C4-2B (cell line): ENCODE data around the gene SPC25.

Experiments
- H3K27ac ChIP-seq: fragments of 450-650 bp; 2 replicates; pipeline ENCODE4 v1.5.1; 2017
- ZFX ChIP-seq: fragments of 450-650 bp; IDR thresholded peaks from 2 replicates; pipeline ENCODE4 v1.6.1; 2017
- TF ChIP-seq, protein P1 (sequence below): fragments of 450-650 bp; conservative IDR thresholded peaks from 2 replicates; pipeline ENCODE4 v1.5.1; 2017; ENCODE audit warnings: mild to moderate bottlenecking

SPC25 gene

DNA sequence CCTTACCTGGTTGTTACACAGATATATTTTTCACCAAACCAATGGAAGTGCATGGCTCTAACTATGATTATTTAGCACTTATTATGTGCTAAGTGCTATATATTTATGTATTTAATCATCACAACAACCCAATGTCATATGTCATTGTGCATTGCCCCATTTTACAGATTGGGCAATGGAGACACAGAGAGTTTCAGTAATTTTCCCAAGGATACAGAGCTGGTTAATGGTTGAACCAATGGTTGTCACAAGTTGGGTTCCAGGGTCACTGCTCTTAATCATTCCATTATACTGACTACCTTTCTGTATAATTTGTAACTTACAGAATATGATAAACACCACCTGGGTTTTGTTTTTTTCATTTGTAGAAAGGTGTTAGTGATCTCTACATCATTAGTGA, 58.6 kb downstream of the SPC25 start:
- TF ChIP-seq ZFX = no peak
- TF ChIP-seq, protein P1, sequence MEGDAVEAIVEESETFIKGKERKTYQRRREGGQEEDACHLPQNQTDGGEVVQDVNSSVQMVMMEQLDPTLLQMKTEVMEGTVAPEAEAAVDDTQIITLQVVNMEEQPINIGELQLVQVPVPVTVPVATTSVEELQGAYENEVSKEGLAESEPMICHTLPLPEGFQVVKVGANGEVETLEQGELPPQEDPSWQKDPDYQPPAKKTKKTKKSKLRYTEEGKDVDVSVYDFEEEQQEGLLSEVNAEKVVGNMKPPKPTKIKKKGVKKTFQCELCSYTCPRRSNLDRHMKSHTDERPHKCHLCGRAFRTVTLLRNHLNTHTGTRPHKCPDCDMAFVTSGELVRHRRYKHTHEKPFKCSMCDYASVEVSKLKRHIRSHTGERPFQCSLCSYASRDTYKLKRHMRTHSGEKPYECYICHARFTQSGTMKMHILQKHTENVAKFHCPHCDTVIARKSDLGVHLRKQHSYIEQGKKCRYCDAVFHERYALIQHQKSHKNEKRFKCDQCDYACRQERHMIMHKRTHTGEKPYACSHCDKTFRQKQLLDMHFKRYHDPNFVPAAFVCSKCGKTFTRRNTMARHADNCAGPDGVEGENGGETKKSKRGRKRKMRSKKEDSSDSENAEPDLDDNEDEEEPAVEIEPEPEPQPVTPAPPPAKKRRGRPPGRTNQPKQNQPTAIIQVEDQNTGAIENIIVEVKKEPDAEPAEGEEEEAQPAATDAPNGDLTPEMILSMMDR = no peak
- no peak overlapping the region for H3K27ac ChIP-seq

DNA sequence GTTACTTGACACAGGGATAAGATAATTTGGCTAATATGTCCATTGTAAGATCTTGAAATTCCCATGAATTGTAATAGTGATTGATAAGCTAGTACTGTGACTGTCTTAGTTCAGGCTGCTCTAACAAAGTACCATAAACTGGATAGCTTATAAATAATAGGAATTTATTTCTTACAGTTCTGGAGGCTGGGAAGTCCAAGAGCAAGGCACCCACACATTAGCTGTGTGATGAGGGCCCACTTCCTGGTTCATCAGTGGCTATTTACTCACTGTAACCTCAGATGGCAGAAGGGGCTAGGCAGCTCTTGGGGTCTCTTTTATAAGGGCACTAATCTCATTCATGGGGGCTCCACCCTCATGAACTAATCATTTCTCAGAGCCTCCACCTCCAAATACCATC, 59.3 kb downstream of the SPC25 start:
- H3K27ac ChIP-seq = no peak overlapping the region

DNA sequence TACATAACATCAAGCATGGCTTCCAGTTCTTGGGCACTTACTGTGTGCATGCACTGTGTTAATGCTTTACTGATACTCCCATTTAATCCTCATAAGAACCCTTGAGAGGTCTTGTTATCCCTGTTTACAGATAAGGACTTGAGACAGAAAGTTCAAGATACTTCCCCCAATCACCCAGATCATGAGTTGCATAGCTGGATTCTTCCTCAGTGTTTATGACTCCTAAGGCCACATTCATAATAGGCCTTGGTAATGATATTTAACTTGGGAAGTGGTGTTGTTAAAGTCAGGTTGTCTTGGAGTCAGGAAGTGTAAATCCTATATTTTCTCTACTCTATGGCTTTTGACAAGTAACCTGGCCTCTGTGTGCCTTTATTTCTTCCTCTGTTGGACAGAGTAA, 65.1 kb downstream of the SPC25 start:
- no peak overlapping the region for H3K27ac ChIP-seq

More for the DNA sequence above, 59.3 kb downstream of the SPC25 start:
- TF ChIP-seq, protein P1 = no peak
- TF ChIP-seq ZFX = no peak

DNA sequence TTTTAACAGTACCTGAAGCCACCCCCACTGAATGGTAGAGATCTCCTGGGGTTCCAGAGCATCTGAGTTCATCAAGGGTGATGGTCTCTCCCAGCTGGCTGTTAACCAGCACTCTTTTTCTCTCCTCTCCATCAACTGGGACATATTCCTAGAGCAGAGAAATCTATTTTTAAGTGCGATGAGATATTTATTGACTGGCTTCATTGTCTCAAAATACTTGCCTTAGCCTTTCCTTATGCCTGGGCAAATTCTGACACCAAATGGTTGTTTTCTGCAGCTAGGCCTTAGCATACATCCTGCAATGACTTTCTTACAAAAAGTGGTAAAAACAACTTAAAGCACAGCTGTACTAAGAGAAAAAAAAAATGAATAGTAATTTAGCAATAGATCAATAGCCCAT, 68.2 kb downstream of the SPC25 start:
- TF ChIP-seq, protein P1 = no peak
- TF ChIP-seq ZFX = no peak
- no peak overlapping the region for H3K27ac ChIP-seq

More for the DNA sequence above, 65.1 kb downstream of the SPC25 start:
- no peak for TF ChIP-seq ZFX
- TF ChIP-seq, protein P1 = no peak

DNA sequence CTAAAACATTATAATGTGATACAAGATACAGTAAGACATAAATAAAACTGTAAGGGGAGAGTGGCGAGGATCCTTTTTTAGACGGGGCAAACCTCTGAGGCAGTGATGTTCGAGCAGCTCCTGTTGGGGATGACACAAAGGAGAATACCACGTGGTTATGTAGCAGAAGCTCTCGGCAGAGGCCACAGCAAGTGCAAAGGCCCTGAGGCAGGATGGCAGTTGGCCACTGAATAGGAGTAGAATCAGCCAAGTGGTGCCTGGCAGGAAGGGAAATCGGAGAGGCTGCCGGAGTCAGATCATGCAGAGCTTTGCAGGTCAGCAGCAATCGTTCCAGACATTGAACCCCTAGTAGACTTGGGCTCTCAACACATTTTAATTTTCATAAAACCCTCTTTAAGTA, 68.7 kb downstream of the SPC25 start:
- TF ChIP-seq, protein P1 = no peak
- TF ChIP-seq ZFX = no peak

More for the DNA sequence above, 68.7 kb downstream of the SPC25 start:
- H3K27ac ChIP-seq = no peak overlapping the region
